Peyer's patch (tissue), 4 donors: Measurements from ENCODE around the gene TMEM101.

ENCODE experiments used
- CTCF ChIP-seq, 6 experiments: fragments of 450-650 bp in 4 of 6; fragments of 200-600 bp in 2 of 6; sonication (generic) in 1 of 6; IDR thresholded peaks; one replicate each; pipeline ENCODE4 v1.5.1; 2017 to 2019; ENCODE audit warnings: antibody characterized with exemption in 6 of 6, mild to moderate bottlenecking in 3 of 6, moderate library complexity in 1 of 6
- POLR2A ChIP-seq, 2 donors: fragments of 450-650 bp; IDR thresholded peaks; one replicate each; pipeline ENCODE4 v1.5.1; 2017; ENCODE audit warnings: antibody characterized with exemption in 2 of 2, mild to moderate bottlenecking in 2 of 2, moderate library complexity in 2 of 2

- TF ChIP-seq CTCF (IDR thresholded peaks at IDR 0.05) (no peak), POLR2A (IDR thresholded peaks at IDR 0.05) (no peak)
Observed at GRCh38 chr17:44000871-44001460, 13.8 kb downstream of the TMEM101 start.
